ENCODE data around the gene ATP6V1F.

The ATP6V1F gene

GRCh38 chr7:128877756-128878120 lies 15.1 kb downstream of the ATP6V1F start:
- Histone ChIP-seq H3K4me1 (ENCODE audit: control insufficient read depth, low read length) (no peaks in the 10 kb centered on the region), H4K20me1 (ENCODE audit: control insufficient read depth, insufficient read depth, low read depth, low read length) (no peaks in the 10 kb centered on the region), H3K27me3 (ENCODE audit: control insufficient read depth, low read length) (no peaks in the 10 kb centered on the region), H3F3A (ENCODE audit: control insufficient read depth, insufficient read depth) (no peaks in the 10 kb centered on the region), H3K4me3 (ENCODE audit: low read length) (no peak overlapping the region), H3K4me2 (ENCODE audit: low read length) (no peak overlapping the region), H3K79me2 (ENCODE audit: control insufficient read depth, low read length) (no peaks in the 10 kb centered on the region), H3K9me3 (ENCODE audit: control insufficient read depth, insufficient read depth, low read length) (no peaks in the 10 kb centered on the region), H3K27ac (ENCODE audit: low read depth, low read length) (no peak overlapping the region), H3K36me3 (ENCODE audit: control insufficient read depth, low read length) (no peaks in the 10 kb centered on the region), H3K9me2 (replicated peaks; ENCODE audit: control insufficient read depth, low read length) (no peaks in the 10 kb centered on the region)
- TF ChIP-seq CTCF (IDR thresholded peaks at IDR 0.05; ENCODE audit: low read depth, low read length, poor library complexity, severe bottlenecking) (no peak), EZH2phosphoT487 (IDR thresholded peaks at IDR 0.05; ENCODE audit: borderline replicate concordance, low read length) (no peak)

- no peaks in the 10 kb centered on the region for H3K79me2 ChIP-seq (ENCODE audit: control insufficient read depth, low read length)
- H3K4me1 ChIP-seq (ENCODE audit: control insufficient read depth, low read length) = no peaks in the 10 kb centered on the region
- no peaks in the 10 kb centered on the region for H3F3A ChIP-seq (ENCODE audit: control insufficient read depth, insufficient read depth)
- no peak overlapping the region for H3K27ac ChIP-seq (ENCODE audit: low read depth, low read length)
- H3K36me3 ChIP-seq (ENCODE audit: control insufficient read depth, low read length) = no peaks in the 10 kb centered on the region
- TF ChIP-seq CTCF (IDR thresholded peaks at IDR 0.05; ENCODE audit: low read depth, low read length, poor library complexity, severe bottlenecking) = no peak
- TF ChIP-seq EZH2phosphoT487 (IDR thresholded peaks at IDR 0.05; ENCODE audit: borderline replicate concordance, low read length) = no peak
- H3K9me2 ChIP-seq (replicated peaks; ENCODE audit: control insufficient read depth, low read length) = no peaks in the 10 kb centered on the region
- no peak overlapping the region for H3K4me2 ChIP-seq (ENCODE audit: low read length)
- no peaks in the 10 kb centered on the region for H3K27me3 ChIP-seq (ENCODE audit: control insufficient read depth, low read length)
- no peaks in the 10 kb centered on the region for H4K20me1 ChIP-seq (ENCODE audit: control insufficient read depth, insufficient read depth, low read depth, low read length)
- H3K4me3 ChIP-seq (ENCODE audit: low read length) = no peak overlapping the region
- no peaks in the 10 kb centered on the region for H3K9me3 ChIP-seq (ENCODE audit: control insufficient read depth, insufficient read depth, low read length)
These were observed 15.8 kb downstream of the ATP6V1F start for GRCh38 chr7:128878226-128879105.

- no peak overlapping the region for H3K4me2 ChIP-seq (ENCODE audit: low read length)
- H3K27ac ChIP-seq (ENCODE audit: low read depth, low read length) = no peak overlapping the region
- H3K4me1 ChIP-seq (ENCODE audit: control insufficient read depth, low read length) = peaks cover 9% of the 10 kb centered on the region
- H3K9me2 ChIP-seq (replicated peaks; ENCODE audit: control insufficient read depth, low read length) = no peaks in the 10 kb centered on the region
- H3K79me2 ChIP-seq (ENCODE audit: control insufficient read depth, low read length) = no peaks in the 10 kb centered on the region
- no peaks in the 10 kb centered on the region for H4K20me1 ChIP-seq (ENCODE audit: control insufficient read depth, insufficient read depth, low read depth, low read length)
- no peaks in the 10 kb centered on the region for H3F3A ChIP-seq (ENCODE audit: control insufficient read depth, insufficient read depth)
- no peak overlapping the region for H3K4me3 ChIP-seq (ENCODE audit: low read length)
- H3K27me3 ChIP-seq (ENCODE audit: control insufficient read depth, low read length) = no peaks in the 10 kb centered on the region
- H3K36me3 ChIP-seq (ENCODE audit: control insufficient read depth, low read length) = no peaks in the 10 kb centered on the region
- H3K9me3 ChIP-seq (ENCODE audit: control insufficient read depth, insufficient read depth, low read length) = no peaks in the 10 kb centered on the region
- TF ChIP-seq CTCF (IDR thresholded peaks at IDR 0.05; ENCODE audit: low read depth, low read length, poor library complexity, severe bottlenecking) (no peak), EZH2phosphoT487 (IDR thresholded peaks at IDR 0.05; ENCODE audit: borderline replicate concordance, low read length) (no peak)
These were observed 16.8 kb downstream of the ATP6V1F start for GRCh38 chr7:128879461-128879938.
